CD8-positive, alpha-beta memory T cell (primary cell): ENCODE measurements around the gene SLC8B1. TPM values are rescaled to one million over a fixed set of nuclear protein-coding genes. Genes with fewer than 3 reads are reported as not detected.

Experiments
- CTCF ChIA-PET: fragments of 350-600 bp; sonication (Branson Sonifier 250); formaldehyde crosslinking; loops from one replicate; lab custom pipeline; 2021; ENCODE audit warnings: antibody characterized with exemption; lab: Charles Lee
- POLR2A ChIA-PET: fragments of 350-600 bp; sonication (Branson Sonifier 250); formaldehyde crosslinking; loops from one replicate; lab custom pipeline; 2021; ENCODE audit warnings: antibody characterized with exemption; lab: Charles Lee
- DNase-seq, 5 donors: peaks; one replicate each; pipeline versions ENCODE4 v3.0.0 to v3.0.0-alpha.2; 2020 to 2022; ENCODE audit warnings: mixed read lengths in 1 of 5
- H3K27ac ChIP-seq: one replicate; pipeline ENCODE4 v1.7.0; 2013; ENCODE audit warnings: low read depth, mild to moderate bottlenecking, low read length, moderate library complexity
- H3K27me3 ChIP-seq: 2 replicates; pipeline ENCODE4 v1.7.0; 2013; ENCODE audit warnings: low read length, mild to moderate bottlenecking; ENCODE audit not compliant: insufficient read depth, poor library complexity, severe bottlenecking
- H3K36me3 ChIP-seq: 2 replicates; pipeline ENCODE4 v1.7.0; 2013; ENCODE audit warnings: mild to moderate bottlenecking, low read length, moderate library complexity; ENCODE audit not compliant: insufficient read depth
- H3K4me1 ChIP-seq: 2 replicates; pipeline ENCODE4 v1.7.0; 2013; ENCODE audit warnings: mild to moderate bottlenecking, low read length, moderate library complexity; ENCODE audit not compliant: insufficient read depth
- H3K4me3 ChIP-seq: 2 replicates; pipeline ENCODE4 v1.7.0; 2013; ENCODE audit warnings: mild to moderate bottlenecking, low read length
- H3K9me3 ChIP-seq: 2 replicates; pipeline ENCODE4 v1.7.0; 2013; ENCODE audit warnings: mild to moderate bottlenecking, low read length
- H3K27ac Mint-ChIP-seq, 8 donors: one replicate each; pipeline ENCODE4 v1.8.0; 2020 to 2021; ENCODE audit warnings: mixed read lengths in 8 of 8, mild to moderate bottlenecking in 6 of 8, inconsistent platforms in 3 of 8, moderate library complexity in 3 of 8
- H3K27me3 Mint-ChIP-seq, 2 donors: one replicate each; pipeline ENCODE4 v1.8.0; 2020 to 2021; ENCODE audit warnings: mixed read lengths in 2 of 2, mild to moderate bottlenecking in 1 of 2, moderate library complexity in 1 of 2
- H3K36me3 Mint-ChIP-seq, 3 donors: one replicate each; pipeline ENCODE4 v1.8.0; 2020 to 2021; ENCODE audit warnings: mixed read lengths in 3 of 3, inconsistent platforms in 1 of 3, mild to moderate bottlenecking in 1 of 3
- H3K4me1 Mint-ChIP-seq, 3 donors: one replicate each; pipeline ENCODE4 v1.8.0; 2020 to 2021; ENCODE audit warnings: mixed read lengths in 3 of 3, inconsistent platforms in 1 of 3, mild to moderate bottlenecking in 1 of 3
- H3K4me3 Mint-ChIP-seq, 7 donors: one replicate each; pipeline ENCODE4 v1.8.0; 2020 to 2021; ENCODE audit warnings: mixed read lengths in 7 of 7, mild to moderate bottlenecking in 6 of 7, moderate library complexity in 4 of 7, inconsistent platforms in 2 of 7
- H3K9me3 Mint-ChIP-seq, 5 donors: one replicate each; pipeline ENCODE4 v1.8.0; 2020 to 2022; ENCODE audit warnings: mixed read lengths in 5 of 5, mild to moderate bottlenecking in 3 of 5, moderate library complexity in 2 of 5, inconsistent platforms in 1 of 5
- polyA plus RNA-seq: library from polyadenylated mRNA; unstranded; fragments of 300-500 nt; fragmentation: Illumina TruSeq; gene quantifications from one replicate; pipeline ENCODE4 v1.2.3, GENCODE V29; 2021
- total RNA-seq, 2 experiments: library from RNA; stranded (reverse); gene quantifications; one replicate each; pipeline ENCODE4 v1.2.3, GENCODE V29; 2021

SLC8B1 gene
- total and polyA plus RNA-seq, 3 experiments from 2014 or later, result 14.9 to 26.8 (median 16.8) TPM

- no peaks in the 10 kb centered on the region for H3K27me3 Mint-ChIP-seq
- POLR2A ChIA-PET, result no interaction called here
- H3K9me3 ChIP-seq, result no peaks in the 10 kb centered on the region
These were observed 8.0 kb downstream of the SLC8B1 start for GRCh38 chr12:113326775-113327395.

GRCh38 chr12:113325916-113326315 is 9.0 kb downstream of the SLC8B1 start:
- ChIA-PET POLR2A (no interaction called here), CTCF (no interaction called here)
- H3K4me1 Mint-ChIP-seq, result peaks cover 7 to 45% (median 16%) of the 10 kb centered on the region in 3 donors
- Histone ChIP-seq H3K27me3 (no peaks in the 10 kb centered on the region), H3K36me3 (peaks cover 9% of the 10 kb centered on the region), H3K27ac (no peak overlapping the region), H3K4me1 (no peaks in the 10 kb centered on the region), H3K9me3 (no peaks in the 10 kb centered on the region), H3K4me3 (no peak overlapping the region)
- H3K27me3 Mint-ChIP-seq, result no peaks in the 10 kb centered on the region
- H3K36me3 Mint-ChIP-seq, result peaks cover 11 to 62% (median 23%) of the 10 kb centered on the region in 3 donors
- DNase-seq, result no peak
- no peak overlapping the region for H3K4me3 Mint-ChIP-seq
- no peak overlapping the region for H3K27ac Mint-ChIP-seq
- no peaks in the 10 kb centered on the region for H3K9me3 Mint-ChIP-seq

More at GRCh38 chr12:113326775-113327395, 8.0 kb downstream of the SLC8B1 start:
- no peak overlapping the region for H3K4me3 Mint-ChIP-seq
- no peaks in the 10 kb centered on the region for H3K9me3 Mint-ChIP-seq
- CTCF ChIA-PET, result no interaction called here
- peaks cover 11 to 51% (median 23%) of the 10 kb centered on the region in 3 donors for H3K4me1 Mint-ChIP-seq
- no peaks in the 10 kb centered on the region for H3K4me1 ChIP-seq
- H3K4me3 ChIP-seq, result no peak overlapping the region
- peak overlapping the region in 3 of 8 donors; percentile 22 to 92 (median 46) for H3K27ac Mint-ChIP-seq
- no peaks in the 10 kb centered on the region for H3K27me3 ChIP-seq
- peaks cover 10 to 64% (median 26%) of the 10 kb centered on the region in 3 donors for H3K36me3 Mint-ChIP-seq
- H3K27ac ChIP-seq, result no peak overlapping the region
- peaks cover 5% of the 10 kb centered on the region for H3K36me3 ChIP-seq
- DNase-seq, result no peak

- H3K36me3 ChIP-seq, result peaks cover 40% of the 10 kb centered on the region
- ChIA-PET POLR2A (no interaction called here), CTCF (no interaction called here)
- peak overlapping the region in 2 of 8 donors; percentile 5 to 9 for H3K27ac Mint-ChIP-seq
- H3K4me1 Mint-ChIP-seq, result peaks cover 2 to 21% (median 5%) of the 10 kb centered on the region in 3 donors
- no peaks in the 10 kb centered on the region for H3K9me3 ChIP-seq
- no peak overlapping the region for H3K4me3 Mint-ChIP-seq
- H3K4me1 ChIP-seq, result no peaks in the 10 kb centered on the region
- no peaks in the 10 kb centered on the region for H3K27me3 Mint-ChIP-seq
- no peak overlapping the region for H3K4me3 ChIP-seq
- peaks cover 24 to 67% (median 29%) of the 10 kb centered on the region in 3 donors for H3K36me3 Mint-ChIP-seq
- H3K27me3 ChIP-seq, result no peaks in the 10 kb centered on the region
- H3K9me3 Mint-ChIP-seq, result no peaks in the 10 kb centered on the region
- no peak for DNase-seq
- H3K27ac ChIP-seq, result no peak overlapping the region
These were observed 12.6 kb downstream of the SLC8B1 start for GRCh38 chr12:113322343-113322742.

GRCh38 chr12:113320401-113320800 is 14.5 kb downstream of the SLC8B1 start:
- peaks cover 24 to 76% (median 29%) of the 10 kb centered on the region in 3 donors for H3K36me3 Mint-ChIP-seq
- H3K27me3 ChIP-seq, result no peaks in the 10 kb centered on the region
- no peak overlapping the region for H3K4me3 ChIP-seq
- POLR2A ChIA-PET, result no interaction called here
- H3K27ac Mint-ChIP-seq, result no peak overlapping the region
- H3K4me3 Mint-ChIP-seq, result no peak overlapping the region
- H3K36me3 ChIP-seq, result peaks cover 40% of the 10 kb centered on the region
- no peaks in the 10 kb centered on the region for H3K9me3 Mint-ChIP-seq
- H3K27me3 Mint-ChIP-seq, result no peaks in the 10 kb centered on the region
- no peaks in the 10 kb centered on the region for H3K9me3 ChIP-seq
- DNase-seq, result no peak
- peaks cover 2 to 13% (median 5%) of the 10 kb centered on the region in 3 donors for H3K4me1 Mint-ChIP-seq
- no peak overlapping the region for H3K27ac ChIP-seq
- no peaks in the 10 kb centered on the region for H3K4me1 ChIP-seq
- CTCF ChIA-PET, result no interaction called here

GRCh38 chr12:113318900-113319628 is 15.8 kb downstream of the SLC8B1 start:
- ChIA-PET POLR2A (no interaction called here), CTCF (no interaction called here)
- H3K27ac Mint-ChIP-seq, result no peak overlapping the region
- no peak overlapping the region for H3K4me3 ChIP-seq
- H3K27ac ChIP-seq, result no peak overlapping the region
- H3K36me3 ChIP-seq, result peaks cover 44% of the 10 kb centered on the region
- H3K27me3 Mint-ChIP-seq, result no peaks in the 10 kb centered on the region
- H3K9me3 Mint-ChIP-seq, result no peaks in the 10 kb centered on the region
- no peaks in the 10 kb centered on the region for H3K27me3 ChIP-seq
- no peaks in the 10 kb centered on the region for H3K4me1 ChIP-seq
- H3K36me3 Mint-ChIP-seq, result peaks cover 24 to 85% (median 30%) of the 10 kb centered on the region in 3 donors
- no peak overlapping the region for H3K4me3 Mint-ChIP-seq
- H3K4me1 Mint-ChIP-seq, result peaks cover 0 to 8% (median 2%) of the 10 kb centered on the region in 3 donors
- DNase-seq, result no peak
- no peaks in the 10 kb centered on the region for H3K9me3 ChIP-seq

GRCh38 chr12:113318046-113318656 is 16.8 kb downstream of the SLC8B1 start:
- Mint-ChIP-seq H3K9me3 (no peaks in the 10 kb centered on the region), H3K27ac (peak overlapping the region in 2 of 8 donors; percentile 0 to 18), H3K36me3 (peaks cover 28 to 86% (median 32%) of the 10 kb centered on the region in 3 donors), H3K4me1 (peaks cover 0 to 3% (median 0%) of the 10 kb centered on the region in 3 donors), H3K4me3 (no peak overlapping the region), H3K27me3 (no peaks in the 10 kb centered on the region)
- Histone ChIP-seq H3K4me1 (no peaks in the 10 kb centered on the region), H3K36me3 (peaks cover 44% of the 10 kb centered on the region), H3K4me3 (no peak overlapping the region), H3K9me3 (no peaks in the 10 kb centered on the region), H3K27ac (no peak overlapping the region), H3K27me3 (no peaks in the 10 kb centered on the region)
- CTCF ChIA-PET, result no interaction called here
- DNase-seq, result no peak
- POLR2A ChIA-PET, result no interaction called here

GRCh38 chr12:113317122-113317521 is 17.8 kb downstream of the SLC8B1 start:
- Mint-ChIP-seq H3K4me1 (no peaks in the 10 kb centered on the region), H3K27me3 (no peaks in the 10 kb centered on the region), H3K27ac (no peak overlapping the region), H3K9me3 (no peaks in the 10 kb centered on the region), H3K36me3 (peaks cover 23 to 85% (median 27%) of the 10 kb centered on the region in 3 donors), H3K4me3 (no peak overlapping the region)
- no peak for DNase-seq
- CTCF ChIA-PET, result interaction anchor here (0.7 to 1.1 kb wide), 2 partner anchors 9 to 15 kb away, joined by 3 read pairs; no protein-coding TSS in a partner anchor
- H3K9me3 ChIP-seq, result no peaks in the 10 kb centered on the region
- no peaks in the 10 kb centered on the region for H3K27me3 ChIP-seq
- H3K27ac ChIP-seq, result no peak overlapping the region
- peaks cover 41% of the 10 kb centered on the region for H3K36me3 ChIP-seq
- POLR2A ChIA-PET, result no interaction called here
- no peaks in the 10 kb centered on the region for H3K4me1 ChIP-seq
- H3K4me3 ChIP-seq, result no peak overlapping the region

GRCh38 chr12:113316155-113316554 is 18.8 kb downstream of the SLC8B1 start:
- peaks cover 18 to 87% (median 25%) of the 10 kb centered on the region in 3 donors for H3K36me3 Mint-ChIP-seq
- no peaks in the 10 kb centered on the region for H3K27me3 Mint-ChIP-seq
- no peak for DNase-seq
- ChIA-PET POLR2A (no interaction called here), CTCF (no interaction called here)
- peaks cover 37% of the 10 kb centered on the region for H3K36me3 ChIP-seq
- H3K4me1 ChIP-seq, result no peaks in the 10 kb centered on the region
- H3K9me3 ChIP-seq, result no peaks in the 10 kb centered on the region
- no peaks in the 10 kb centered on the region for H3K4me1 Mint-ChIP-seq
- no peak overlapping the region for H3K4me3 ChIP-seq
- H3K27ac Mint-ChIP-seq, result no peak overlapping the region
- H3K9me3 Mint-ChIP-seq, result no peaks in the 10 kb centered on the region
- no peak overlapping the region for H3K4me3 Mint-ChIP-seq
- no peaks in the 10 kb centered on the region for H3K27me3 ChIP-seq
- H3K27ac ChIP-seq, result no peak overlapping the region
